ENCODE results near the gene TCHH.
"Not testable (repeated sequence)": the region's sequence is repeated elsewhere in the genome, so short reads cannot be mapped to it uniquely, and the experiment has no call there.

TCHH gene

GRCh38 chr1:152107031-152107983 is 7.9 kb downstream of the TCHH start:
- no peak overlapping the region for H3K4me3 Mint-ChIP-seq
- ATAC-seq, result no peak
- H3K9me3 Mint-ChIP-seq, result no peaks in the 10 kb centered on the region
- no peaks in the 10 kb centered on the region for H3K4me1 Mint-ChIP-seq
- H3K27me3 Mint-ChIP-seq, result peaks cover 17% of the 10 kb centered on the region
- no peak overlapping the region for H3K27ac Mint-ChIP-seq
- H3K36me3 Mint-ChIP-seq, result no peaks in the 10 kb centered on the region

- Mint-ChIP-seq H3K27ac (no peak overlapping the region), H3K36me3 (no peaks in the 10 kb centered on the region), H3K27me3 (peaks cover 38% of the 10 kb centered on the region), H3K9me3 (no peaks in the 10 kb centered on the region), H3K4me3 (no peak overlapping the region), H3K4me1 (no peaks in the 10 kb centered on the region)
- ATAC-seq, result no peak
These were observed 10.4 kb downstream of the TCHH start for GRCh38 chr1:152104854-152105253.

- Mint-ChIP-seq H3K4me1 (no peaks in the 10 kb centered on the region), H3K4me3 (no peak overlapping the region), H3K36me3 (no peaks in the 10 kb centered on the region), H3K27ac (no peak overlapping the region), H3K9me3 (peaks cover 16% of the 10 kb centered on the region), H3K27me3 (peaks cover 62% of the 10 kb centered on the region)
- ATAC-seq, result no peak
These were observed 18.3 kb downstream of the TCHH start for GRCh38 chr1:152096931-152097330.

- Mint-ChIP-seq H3K27me3 (peaks cover 19% of the 10 kb centered on the region), H3K36me3 (no peaks in the 10 kb centered on the region), H3K4me1 (no peaks in the 10 kb centered on the region), H3K27ac (no peak within 1 kb of the TSS), H3K9me3 (peaks cover 13% of the 10 kb centered on the region), H3K4me3 (no peak within 1 kb of the TSS)
- ATAC-seq, result no peak
These were observed 26.1 kb downstream of the TCHH start, which contains the start of gene TCHHL1 for GRCh38 chr1:152089014-152089674. Gene TCHHL1, minus strand, starts transcription at chr1:152089064. Its CDS starts 921 bp downstream, at chr1:152088143.

GRCh38 chr1:152086760-152087159 is 28.5 kb downstream of the TCHH start:
- no peaks in the 10 kb centered on the region for H3K4me1 Mint-ChIP-seq
- ATAC-seq, result no peak
- peaks cover 19% of the 10 kb centered on the region for H3K27me3 Mint-ChIP-seq
- no peaks in the 10 kb centered on the region for H3K9me3 Mint-ChIP-seq
- H3K27ac Mint-ChIP-seq, result no peak overlapping the region
- no peak overlapping the region for H3K4me3 Mint-ChIP-seq
- no peaks in the 10 kb centered on the region for H3K36me3 Mint-ChIP-seq

- ATAC-seq, result no peak
- H3K4me1 Mint-ChIP-seq, result no peaks in the 10 kb centered on the region
- no peak overlapping the region for H3K4me3 Mint-ChIP-seq
- no peak overlapping the region for H3K27ac Mint-ChIP-seq
- no peaks in the 10 kb centered on the region for H3K9me3 Mint-ChIP-seq
- no peaks in the 10 kb centered on the region for H3K36me3 Mint-ChIP-seq
- H3K27me3 Mint-ChIP-seq, result peaks cover 1% of the 10 kb centered on the region
These were observed 30.4 kb downstream of the TCHH start for GRCh38 chr1:152084853-152085252.

GRCh38 chr1:152081026-152081425 is 34.2 kb downstream of the TCHH start:
- not testable (repeated sequence) for H3K4me1 Mint-ChIP-seq, H3K27ac Mint-ChIP-seq, H3K36me3 Mint-ChIP-seq, ATAC-seq, H3K4me3 Mint-ChIP-seq, H3K9me3 Mint-ChIP-seq
- peaks cover 20% of the 10 kb centered on the region for H3K27me3 Mint-ChIP-seq

- not testable (repeated sequence) for ATAC-seq, H3K9me3 Mint-ChIP-seq, H3K4me1 Mint-ChIP-seq, H3K36me3 Mint-ChIP-seq, H3K4me3 Mint-ChIP-seq, H3K27ac Mint-ChIP-seq
- peaks cover 26% of the 10 kb centered on the region for H3K27me3 Mint-ChIP-seq
These were observed 34.8 kb downstream of the TCHH start for GRCh38 chr1:152080494-152080893.

GRCh38 chr1:152078831-152079441 is 36.3 kb downstream of the TCHH start:
- Mint-ChIP-seq H3K27me3 (peaks cover 35% of the 10 kb centered on the region), H3K4me1 (no peaks in the 10 kb centered on the region), H3K4me3 (no peak overlapping the region), H3K9me3 (no peaks in the 10 kb centered on the region), H3K27ac (no peak overlapping the region), H3K36me3 (no peaks in the 10 kb centered on the region)
- ATAC-seq, result no peak

- Mint-ChIP-seq H3K9me3 (no peaks in the 10 kb centered on the region), H3K36me3 (no peaks in the 10 kb centered on the region), H3K27ac (no peak overlapping the region), H3K27me3 (peaks cover 64% of the 10 kb centered on the region), H3K4me3 (no peak overlapping the region), H3K4me1 (no peaks in the 10 kb centered on the region)
- no peak for ATAC-seq
These were observed 42.9 kb downstream of the TCHH start for GRCh38 chr1:152072311-152072710.

- no peaks in the 10 kb centered on the region for H3K9me3 Mint-ChIP-seq
- H3K36me3 Mint-ChIP-seq, result no peaks in the 10 kb centered on the region
- H3K27me3 Mint-ChIP-seq, result peaks cover 63% of the 10 kb centered on the region
- ATAC-seq, result no peak
- no peaks in the 10 kb centered on the region for H3K4me1 Mint-ChIP-seq
- no peak overlapping the region for H3K4me3 Mint-ChIP-seq
- no peak overlapping the region for H3K27ac Mint-ChIP-seq
These were observed 44.1 kb downstream of the TCHH start for GRCh38 chr1:152071123-152071522.

- Mint-ChIP-seq H3K36me3 (no peaks in the 10 kb centered on the region), H3K9me3 (no peaks in the 10 kb centered on the region), H3K27ac (no peak overlapping the region), H3K27me3 (peaks cover 57% of the 10 kb centered on the region), H3K4me3 (no peak overlapping the region), H3K4me1 (no peaks in the 10 kb centered on the region)
- no peak for ATAC-seq
These were observed 47.3 kb downstream of the TCHH start for GRCh38 chr1:152067929-152068328.

GRCh38 chr1:152067150-152067549 is 48.1 kb downstream of the TCHH start:
- Mint-ChIP-seq H3K9me3 (no peaks in the 10 kb centered on the region), H3K4me3 (no peak overlapping the region), H3K27ac (no peak overlapping the region), H3K36me3 (no peaks in the 10 kb centered on the region), H3K4me1 (no peaks in the 10 kb centered on the region), H3K27me3 (peaks cover 50% of the 10 kb centered on the region)
- ATAC-seq, result no peak

GRCh38 chr1:152061952-152062351 is 53.3 kb downstream of the TCHH start:
- Mint-ChIP-seq H3K9me3 (no peaks in the 10 kb centered on the region), H3K4me3 (no peak overlapping the region), H3K27me3 (peaks cover 27% of the 10 kb centered on the region), H3K4me1 (no peaks in the 10 kb centered on the region), H3K36me3 (no peaks in the 10 kb centered on the region), H3K27ac (no peak overlapping the region)
- no peak for ATAC-seq

All from stimulated activated memory B cell treated with anti-CD40 and anti-IgM and Interleukin-4, amounts not matched to agents 10 μg/mL and 1 μg/mL and 100 μg/mL, for 72 hours (primary cell).